Activated naive CD4-positive, alpha-beta T cell (primary cell): ENCODE measurements around the gene TAL2.
"Not testable (repeated sequence)": the region's sequence is repeated elsewhere in the genome, so short reads cannot be mapped to it uniquely, and the experiment has no call there.

Source experiments
- DNase-seq, 4 experiments: peaks; one replicate each; lab custom pipeline; 2025; lab: John Stamatoyannopoulos, UW

TAL2 gene

DNA sequence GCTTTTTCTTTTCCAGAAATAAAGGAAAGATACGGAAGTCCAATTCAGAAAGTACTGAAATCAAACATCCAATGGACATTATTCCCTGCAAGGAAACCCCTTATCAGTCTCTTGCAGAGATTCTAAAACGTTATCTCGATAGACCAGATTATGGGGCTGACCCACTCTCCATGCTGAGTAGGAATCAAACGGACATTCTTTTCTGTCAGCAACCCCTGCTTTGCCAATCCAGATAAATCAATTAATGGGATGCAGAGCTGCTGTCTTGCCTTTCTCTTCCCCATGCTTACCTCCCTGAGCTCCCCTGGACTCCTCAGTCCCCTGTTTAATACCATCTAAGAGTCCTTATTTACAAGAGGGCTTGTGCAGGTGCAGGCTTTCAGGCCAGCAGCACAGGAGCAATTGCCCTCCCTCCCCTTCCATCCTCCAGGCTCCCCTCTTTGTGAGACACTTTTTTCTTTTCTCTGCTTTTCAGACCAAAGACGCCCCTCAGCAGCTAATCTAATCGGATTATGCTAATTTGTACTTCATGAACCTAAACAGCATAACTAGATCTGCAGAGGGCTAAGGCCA, 14.2 kb downstream of the TAL2 start:
- no peak for DNase-seq

DNA sequence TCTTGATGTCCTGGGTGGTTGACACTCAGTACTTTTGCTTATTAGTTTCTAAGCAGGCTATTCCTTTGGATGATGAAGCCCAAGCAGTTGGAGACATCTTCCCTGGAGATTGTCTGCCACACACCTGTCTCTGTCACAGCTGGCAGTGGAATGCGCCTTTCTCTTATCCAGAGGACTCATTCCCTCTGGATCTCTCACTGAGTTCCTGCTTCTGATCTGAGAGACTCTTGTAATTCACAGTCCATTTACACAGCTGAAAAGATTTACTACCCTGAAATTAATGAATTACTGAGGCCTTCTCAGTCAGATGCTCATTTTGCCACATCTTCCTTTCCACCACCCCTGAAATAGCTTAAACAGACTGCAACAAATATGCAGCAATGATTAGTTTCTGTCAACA, 15.9 kb downstream of the TAL2 start:
- no peak for DNase-seq

GRCh38 chr9:105678781-105679180, 16.5 kb downstream of the TAL2 start:
- no peak for DNase-seq

DNA sequence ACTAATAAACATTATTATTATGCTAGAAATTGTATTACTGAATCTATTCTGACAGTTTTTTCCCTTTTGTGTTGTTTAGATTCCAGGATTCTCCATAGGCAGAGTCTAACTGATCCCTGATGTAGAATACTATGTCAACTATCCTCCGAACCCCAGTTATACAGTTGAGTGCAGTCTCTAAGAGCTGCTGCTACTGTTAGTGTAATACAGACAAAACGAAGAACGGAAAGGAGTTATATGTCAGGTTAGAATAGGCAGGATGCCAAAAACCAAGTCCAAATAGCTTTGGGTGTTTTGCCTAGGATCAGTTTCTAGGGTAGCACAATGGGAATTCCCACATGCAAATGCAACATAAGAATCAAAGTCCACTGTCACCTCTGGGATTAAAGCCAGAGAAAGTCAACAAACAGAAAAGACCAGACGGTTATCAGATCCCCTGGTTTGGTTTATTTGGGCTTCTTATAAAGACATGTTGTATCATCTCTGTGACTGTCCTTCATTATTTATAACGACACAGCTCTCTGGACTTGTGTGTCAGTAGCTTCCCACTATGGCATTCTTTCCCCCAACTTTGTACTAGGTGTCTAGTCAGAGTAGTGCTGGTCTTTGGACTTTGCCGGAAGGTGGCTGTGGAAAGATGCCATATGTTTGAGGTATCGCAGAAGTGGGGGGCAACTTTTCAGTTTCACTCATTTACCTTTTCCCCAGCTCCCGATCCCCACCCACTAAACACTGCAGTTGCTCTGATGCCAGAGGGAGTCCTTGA, 17.2 kb downstream of the TAL2 start:
- no peak for DNase-seq

GRCh38 chr9:105681313-105681712, 19.1 kb downstream of the TAL2 start:
- DNase-seq, result no peak

- no peak for DNase-seq
These were observed 19.5 kb downstream of the TAL2 start for GRCh38 chr9:105681724-105682123.

- no peak for DNase-seq
These were observed 21.5 kb downstream of the TAL2 start for GRCh38 chr9:105683688-105684275.

- DNase-seq, result no peak
These were observed 24.7 kb downstream of the TAL2 start for GRCh38 chr9:105686936-105687335.

DNA sequence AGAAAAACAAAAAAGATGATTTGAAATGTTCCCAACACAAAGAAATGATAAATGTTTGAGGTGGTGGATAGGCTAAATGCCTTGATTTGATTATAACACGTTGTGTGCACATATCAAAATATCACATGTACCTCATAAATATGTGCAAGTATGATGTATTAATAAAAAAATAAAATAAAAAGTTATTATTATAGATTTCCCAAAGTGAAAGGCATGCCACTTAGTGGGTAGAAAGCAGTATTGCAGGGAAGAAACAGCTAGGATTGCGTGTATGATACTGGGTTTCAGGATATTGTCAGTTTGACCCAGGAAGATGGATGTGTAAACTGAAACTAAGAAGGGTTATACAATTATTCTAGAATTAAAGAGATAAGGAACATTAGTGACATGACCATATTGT, 28.5 kb downstream of the TAL2 start:
- DNase-seq, result no peak

DNA sequence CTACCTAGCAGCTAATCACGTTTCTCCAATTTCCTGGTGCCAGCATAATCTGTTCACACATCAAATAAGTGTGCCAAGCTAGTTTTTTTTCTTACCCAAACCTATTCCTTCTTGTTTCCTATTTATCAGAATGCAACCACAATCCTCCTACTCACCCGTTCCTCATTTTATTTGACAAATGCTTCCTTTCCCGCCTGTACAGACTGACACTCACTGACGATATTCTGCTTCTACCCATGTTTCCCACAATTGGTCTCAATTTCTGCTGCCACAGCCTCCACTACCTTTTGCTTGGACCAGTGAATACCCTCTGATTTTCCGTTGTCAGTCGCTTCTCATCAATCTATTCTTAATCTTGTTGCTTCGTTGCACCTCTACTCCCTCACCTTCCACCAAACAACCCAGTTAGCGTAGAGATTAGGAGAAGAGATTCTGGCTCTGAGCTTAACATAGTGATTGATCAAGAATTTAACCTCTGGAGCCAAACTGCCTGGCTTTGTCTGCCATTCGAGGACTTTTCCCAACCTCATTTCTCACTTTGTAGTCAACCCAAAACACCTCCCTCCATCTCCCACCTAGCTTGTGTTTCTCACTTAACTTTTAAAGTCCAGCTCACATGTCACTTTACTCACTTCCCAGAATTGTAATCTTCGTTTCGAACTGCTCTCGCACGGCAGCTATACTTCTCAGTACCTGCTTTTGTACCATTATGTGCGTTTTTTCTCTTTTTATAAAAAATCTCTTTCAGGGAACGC, 31.4 kb downstream of the TAL2 start:
- DNase-seq, result no peak

DNA sequence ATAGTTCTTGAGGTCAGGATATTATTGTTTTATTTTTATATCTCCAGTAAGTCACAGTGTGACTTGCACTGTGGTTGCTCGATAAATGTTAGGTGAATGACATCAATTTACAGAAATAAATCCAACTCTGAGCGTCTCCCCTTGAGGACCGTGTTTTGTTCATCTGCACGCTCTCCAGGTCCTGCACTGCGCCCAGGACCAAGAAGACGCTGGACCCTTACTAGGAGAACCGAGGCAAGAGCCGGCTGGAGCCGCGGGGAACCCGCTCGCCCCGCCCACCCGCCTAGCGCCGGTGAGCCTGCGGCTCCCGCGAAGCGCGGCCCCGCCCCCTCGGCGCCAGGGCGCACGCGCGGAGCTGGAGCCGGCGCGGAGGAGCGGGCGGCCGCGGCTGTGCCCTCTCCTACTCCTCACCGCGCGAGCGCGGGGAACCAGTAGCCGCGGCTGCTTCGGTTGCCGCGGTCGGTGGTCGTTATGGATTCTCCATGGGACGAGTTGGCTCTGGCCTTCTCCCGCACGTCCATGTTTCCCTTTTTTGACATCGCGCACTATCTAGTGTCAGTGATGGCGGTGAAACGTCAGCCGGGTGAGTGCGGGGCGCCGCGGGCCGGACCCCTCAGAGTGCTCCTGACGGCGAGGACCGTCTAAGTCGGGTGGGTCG, 32.1 kb downstream of the TAL2 start, which contains the start of gene TMEM38B:
Gene TMEM38B, plus strand, starts transcription at position 352 of the 658 bp plus-strand sequence. Its CDS starts 120 bp downstream, at position 472.
- DNase-seq, result peak; percentile 35 to 75 (median 48)

DNA sequence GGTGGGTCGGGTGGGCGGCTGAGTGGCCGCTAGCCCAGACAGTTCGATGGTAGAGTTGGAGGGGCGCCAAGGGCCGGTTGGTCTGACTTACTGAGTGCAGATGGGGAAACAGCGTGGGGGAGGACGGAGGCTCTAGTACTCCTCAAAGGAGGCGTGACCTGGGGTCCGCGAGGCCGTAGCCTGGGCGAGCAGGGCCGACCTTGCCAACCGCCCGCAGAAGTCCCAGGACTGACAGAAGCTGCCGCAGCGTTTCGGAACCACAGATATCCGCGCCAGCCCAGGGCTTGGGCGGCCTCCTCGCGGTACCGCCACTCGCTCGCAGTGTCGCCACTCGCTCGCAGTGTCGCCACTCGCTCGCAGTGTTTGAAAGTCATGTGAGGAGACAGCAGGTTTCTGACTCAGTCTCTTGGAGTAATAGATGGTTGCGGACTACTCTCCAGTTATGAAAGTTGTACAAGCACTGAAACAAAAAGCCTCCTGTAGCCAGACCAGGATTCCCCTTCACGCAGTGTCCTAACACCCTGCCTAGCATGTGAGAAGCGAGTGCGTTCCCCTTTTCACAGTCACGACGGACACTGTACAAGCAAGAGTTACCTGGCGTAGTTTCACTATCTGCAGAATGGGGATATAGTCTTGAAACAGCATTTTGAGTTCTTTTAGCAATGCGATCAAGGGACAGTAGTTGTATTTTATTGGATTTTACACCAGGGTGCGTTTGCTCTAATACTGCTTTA, 32.8 kb downstream of the TAL2 start:
- DNase-seq, result peak in 2 of 4 experiments; percentile 34 to 43

DNA sequence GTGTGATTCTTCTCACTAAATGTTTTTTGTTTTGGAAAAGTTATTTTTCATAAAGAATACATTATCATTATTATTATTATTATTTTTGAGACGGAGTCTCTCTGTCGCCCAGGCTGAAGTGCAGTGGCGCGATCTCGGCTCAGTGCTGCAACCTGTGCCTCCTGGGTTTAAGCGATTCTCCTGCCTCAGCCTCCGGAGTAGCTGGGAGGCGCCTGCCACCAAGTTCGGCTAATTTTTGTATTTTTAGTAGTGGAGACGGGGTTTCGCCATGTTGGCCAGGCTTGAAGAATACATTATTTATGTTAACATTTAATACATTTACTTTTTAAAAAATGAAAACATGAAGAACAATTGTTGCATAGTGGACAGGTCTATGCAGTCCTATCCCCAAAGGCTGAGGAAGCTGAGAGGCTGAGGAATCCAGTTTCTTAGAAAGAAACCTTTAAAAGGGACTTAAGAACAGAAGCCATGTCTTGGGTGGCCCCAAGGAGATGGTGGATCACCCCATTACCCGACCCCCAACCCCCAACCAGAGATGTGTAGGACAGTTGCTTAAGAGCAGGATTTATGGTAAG, 34.0 kb downstream of the TAL2 start:
- no peak for DNase-seq

DNA sequence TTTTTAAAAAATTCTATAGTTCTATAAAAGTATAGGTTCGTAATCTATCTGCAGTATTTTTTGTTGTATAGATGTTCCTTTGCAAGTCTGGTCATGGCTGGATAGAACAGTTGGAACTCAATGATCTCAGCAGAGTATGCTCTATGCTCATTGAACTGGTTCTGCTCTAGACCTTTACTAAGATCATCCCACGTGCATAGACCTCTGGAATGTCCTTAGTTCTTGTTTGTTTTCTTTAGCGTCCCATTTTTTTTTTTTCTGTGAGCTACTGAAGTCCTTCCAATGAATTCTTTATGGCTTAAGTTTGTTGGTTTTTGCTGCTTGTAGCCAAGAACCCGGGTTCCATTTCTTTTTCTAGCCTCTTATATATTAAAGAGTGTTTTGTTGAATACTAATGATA, 35.6 kb downstream of the TAL2 start:
- no peak for DNase-seq

GRCh38 chr9:105698348-105698870, 36.2 kb downstream of the TAL2 start:
- DNase-seq, result no peak

DNA sequence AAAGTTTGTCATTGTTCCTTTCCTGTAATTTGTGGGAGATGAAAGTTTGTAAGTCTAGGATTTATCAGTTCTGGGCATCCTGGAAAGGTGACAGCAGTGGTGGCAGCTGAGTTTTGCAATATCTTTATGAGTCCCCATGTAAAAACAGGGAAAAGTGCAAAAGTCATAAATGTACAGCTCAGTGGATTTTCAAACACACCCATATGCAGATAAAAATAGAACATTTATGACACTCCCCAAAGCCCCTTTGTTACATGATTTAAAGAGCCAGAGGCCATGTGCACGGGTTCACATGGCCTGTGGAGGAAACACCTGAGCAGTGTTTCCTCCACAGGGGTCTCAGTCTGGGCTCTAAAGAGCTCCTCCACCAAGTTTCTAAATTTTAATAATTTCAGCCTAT, 38.4 kb downstream of the TAL2 start:
- DNase-seq, result no peak

DNA sequence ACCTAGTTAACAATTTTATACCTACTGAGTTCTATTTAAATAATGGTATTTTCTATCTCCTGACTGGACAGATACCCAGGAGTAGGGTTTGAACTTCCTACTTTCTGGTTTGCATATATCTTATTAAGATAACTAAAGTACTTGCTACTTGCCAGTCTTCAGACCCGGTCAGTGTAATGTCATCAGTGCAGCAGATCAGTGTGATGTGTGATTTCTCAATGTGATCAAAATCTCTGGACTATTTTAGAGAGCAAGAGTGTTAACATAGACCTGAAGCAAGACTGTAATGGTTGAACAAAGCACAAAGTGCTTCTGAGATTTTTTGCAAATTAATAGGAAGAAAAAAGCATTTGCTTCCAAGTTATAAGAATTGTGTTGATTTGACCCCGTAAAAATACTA, 38.9 kb downstream of the TAL2 start:
- no peak for DNase-seq

DNA sequence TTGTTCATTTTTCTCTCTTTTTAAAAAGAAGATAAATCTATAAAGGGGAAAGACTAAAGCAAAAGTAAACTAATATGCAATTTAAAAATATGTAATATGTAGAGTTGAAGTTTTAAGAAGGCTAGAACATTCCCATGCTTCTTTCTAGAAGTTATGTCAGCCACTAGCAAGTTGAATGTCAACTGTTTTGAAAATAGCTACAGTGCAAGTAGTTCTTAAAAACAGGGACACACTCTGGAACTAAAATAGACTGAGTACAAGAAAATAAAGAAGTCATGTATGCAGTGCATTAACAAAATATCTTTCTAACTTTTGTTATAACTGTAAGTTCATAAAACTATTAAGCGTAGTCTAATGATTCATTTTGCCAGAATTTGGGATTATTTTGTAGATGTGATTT, 40.0 kb downstream of the TAL2 start:
- no peak for DNase-seq

- DNase-seq, result not testable (repeated sequence)
These were observed 41.4 kb downstream of the TAL2 start for GRCh38 chr9:105703638-105704037.

GRCh38 chr9:105706156-105706555, 43.9 kb downstream of the TAL2 start:
- no peak for DNase-seq

DNA sequence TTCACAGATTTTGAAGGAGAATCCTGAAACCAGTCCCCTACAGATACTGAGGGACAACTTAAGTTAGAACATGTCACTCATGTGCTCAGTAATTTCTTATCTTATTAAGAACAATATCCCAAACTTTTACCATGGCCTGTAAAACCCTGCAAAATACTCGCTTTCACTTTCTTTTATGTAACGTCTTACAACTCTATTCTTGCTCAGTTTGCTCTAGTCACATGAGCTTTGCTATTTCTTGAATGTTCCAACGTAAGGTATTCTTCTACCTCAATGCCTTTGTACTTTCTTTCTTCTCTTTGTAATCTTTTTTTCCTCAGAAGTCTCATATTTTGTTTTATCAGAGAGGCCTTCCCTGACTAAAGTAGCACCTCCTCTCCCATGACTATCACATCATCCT, 46.1 kb downstream of the TAL2 start:
- DNase-seq, result no peak
